HG03095 (cell line): ENCODE data around the gene OLFML1.
A peak's percentile ranks its signal among the peaks of the same experiment; 100 is the strongest.
"Not testable (repeated sequence)": the region's sequence is repeated elsewhere in the genome, so short reads cannot be mapped to it uniquely, and the experiment has no call there.

Source experiments
- ATAC-seq: cut with Tn5 transposase; IDR thresholded peaks from one replicate; pipeline ENCODE4 v1.9.1; 2021; ENCODE audit warnings: moderate library complexity; ENCODE audit not compliant: unreplicated experiment

Gene OLFML1

GRCh38 chr11:7509966-7510365, 24.7 kb downstream of the OLFML1 start:
- ATAC-seq: no peak

GRCh38 chr11:7511401-7511800, 26.1 kb downstream of the OLFML1 start:
- no peak for ATAC-seq

GRCh38 chr11:7512525-7513233, 27.4 kb downstream of the OLFML1 start:
- peak; percentile 73 for ATAC-seq

GRCh38 chr11:7513234-7514098, 28.2 kb downstream of the OLFML1 start, which contains the start of gene PPFIBP2:
PPFIBP2 (plus strand) TSS chr11:7513999; CDS start chr11:7549476, 35,477 bp downstream.
- peak; percentile 63 for ATAC-seq

- ATAC-seq: no peak
Measured at GRCh38 chr11:7514099-7514591, 28.8 kb downstream of the OLFML1 start.

GRCh38 chr11:7515447-7515886, 30.2 kb downstream of the OLFML1 start:
- no peak for ATAC-seq

GRCh38 chr11:7516475-7516874, 31.2 kb downstream of the OLFML1 start:
- no peak for ATAC-seq

- not testable (repeated sequence) for ATAC-seq
Measured at GRCh38 chr11:7517743-7518142, 32.4 kb downstream of the OLFML1 start.

- no peak for ATAC-seq
Measured at GRCh38 chr11:7518811-7519562, 33.7 kb downstream of the OLFML1 start.

GRCh38 chr11:7520011-7520942, 35.0 kb downstream of the OLFML1 start:
- ATAC-seq: peak; percentile 45

GRCh38 chr11:7520981-7521487, 35.7 kb downstream of the OLFML1 start:
- ATAC-seq: peak; percentile 72

- no peak for ATAC-seq
Measured at GRCh38 chr11:7522121-7522520, 36.8 kb downstream of the OLFML1 start.

GRCh38 chr11:7522546-7522945, 37.2 kb downstream of the OLFML1 start:
- no peak for ATAC-seq

- no peak for ATAC-seq
Measured at GRCh38 chr11:7523416-7524210, 38.3 kb downstream of the OLFML1 start.

GRCh38 chr11:7524462-7525235, 39.3 kb downstream of the OLFML1 start:
- no peak for ATAC-seq

GRCh38 chr11:7525424-7525823, 40.1 kb downstream of the OLFML1 start:
- no peak for ATAC-seq

- no peak for ATAC-seq
Measured at GRCh38 chr11:7527029-7527428, 41.7 kb downstream of the OLFML1 start.

- no peak for ATAC-seq
Measured at GRCh38 chr11:7528514-7529049, 43.3 kb downstream of the OLFML1 start.
